GM18505 (cell line): ENCODE data around the gene BHLHA15.

Experiments
- ATAC-seq: cut with Tn5 transposase; IDR thresholded peaks from one replicate; pipeline ENCODE4 v1.9.1; 2021; ENCODE audit not compliant: unreplicated experiment
- POLR2A ChIP-seq: IDR thresholded peaks from 4 replicates; pipeline ENCODE4 v1.6.1; 2011; ENCODE audit warnings: borderline replicate concordance; ENCODE audit not compliant: insufficient read depth, insufficient read length; ENCODE audit errors: extremely low read depth

Gene BHLHA15

GRCh38 chr7:98242934-98243333 lies 31.7 kb downstream of the BHLHA15 start:
- TF ChIP-seq POLR2A, result no peak
- no peak for ATAC-seq

DNA sequence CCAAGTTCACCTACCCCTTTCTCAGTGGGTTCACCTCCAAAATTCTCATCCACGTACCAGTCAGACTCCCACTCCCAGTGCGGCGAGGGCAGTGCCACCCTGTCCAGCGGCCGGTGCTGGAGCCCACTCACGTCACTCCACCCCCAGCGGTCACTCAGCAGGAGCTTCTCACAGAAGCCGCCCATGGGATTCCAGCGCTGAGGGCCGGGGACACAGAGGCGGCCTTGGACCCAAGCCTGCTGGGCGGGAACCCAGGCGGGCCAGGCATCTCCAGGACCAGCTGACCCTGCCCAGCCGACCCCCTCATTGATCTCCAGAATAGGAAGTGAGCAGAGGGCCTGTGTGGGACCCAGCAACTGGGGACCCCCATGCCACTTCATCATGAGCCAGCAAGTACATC lies 33.6 kb downstream of the BHLHA15 start:
- ATAC-seq, result no peak
- no peak for TF ChIP-seq POLR2A

GRCh38 chr7:98248156-98248555 lies 36.9 kb downstream of the BHLHA15 start:
- no peak for TF ChIP-seq POLR2A
- no peak for ATAC-seq

DNA sequence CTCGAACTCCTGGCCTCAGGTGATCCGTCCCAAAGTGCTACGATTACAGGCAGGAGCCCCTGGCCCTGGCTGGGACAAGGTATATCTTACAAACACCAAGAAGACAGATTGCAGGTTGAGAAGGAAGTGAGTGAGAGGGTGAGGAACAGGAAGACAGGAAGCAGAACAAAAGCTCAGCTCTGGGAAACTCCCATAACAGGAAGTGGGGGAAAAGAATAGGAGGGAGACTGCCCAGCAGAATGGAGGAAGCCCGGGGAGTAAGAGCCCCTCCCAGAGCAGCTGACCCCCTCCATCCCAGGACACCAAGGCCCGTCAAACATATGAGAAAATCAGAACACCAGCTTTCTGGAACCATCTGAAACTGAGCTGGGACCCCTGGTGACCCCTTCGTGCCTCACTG lies 37.9 kb downstream of the BHLHA15 start:
- no peak for TF ChIP-seq POLR2A
- no peak for ATAC-seq

- TF ChIP-seq POLR2A, result peak; percentile 55
- ATAC-seq, result no peak
Observed at GRCh38 chr7:98250789-98251188, 39.5 kb downstream of the BHLHA15 start.

GRCh38 chr7:98251231-98251600 lies 40.0 kb downstream of the BHLHA15 start:
- no peak for TF ChIP-seq POLR2A
- ATAC-seq, result peak; percentile 26

DNA sequence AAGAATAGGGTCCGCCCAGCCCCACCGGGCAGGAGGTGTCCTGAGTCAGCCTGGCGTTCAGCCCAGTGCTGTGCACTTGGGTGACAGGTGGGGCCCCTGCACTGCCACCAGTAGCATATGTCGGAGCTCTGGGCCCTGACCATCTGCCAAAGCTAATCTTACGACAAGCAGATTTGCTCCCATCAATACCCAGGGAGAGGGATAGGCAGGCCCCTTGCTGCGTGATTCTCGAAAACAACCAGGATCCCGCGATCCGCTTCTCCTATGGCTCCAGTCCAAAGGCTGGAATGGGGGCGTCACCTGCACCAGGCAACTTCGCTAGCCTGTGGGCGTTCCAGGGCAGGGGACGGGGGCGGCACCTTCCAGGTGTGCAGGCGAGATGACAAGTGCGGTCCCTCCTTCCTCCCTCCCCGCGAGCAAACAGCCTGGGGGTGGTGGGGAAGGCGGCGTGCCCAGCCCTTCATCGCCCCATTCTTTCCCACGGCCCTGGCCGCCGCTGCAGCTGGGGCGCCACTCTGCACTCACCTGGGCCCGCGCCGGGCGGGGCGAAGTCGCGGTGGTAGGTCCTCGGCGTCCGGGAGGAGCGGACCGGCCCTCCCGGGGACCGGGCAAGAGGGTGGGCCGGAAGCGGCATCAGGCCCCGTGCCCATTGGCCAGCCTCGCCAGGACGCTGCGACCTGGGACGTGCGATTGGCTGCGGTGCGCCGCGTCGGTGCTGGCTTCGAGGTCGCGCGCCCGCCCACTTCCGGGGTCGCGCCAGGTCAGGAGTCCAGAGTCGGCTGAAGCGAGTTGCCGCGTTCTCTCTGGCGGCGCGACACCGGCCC lies 40.6 kb downstream of the BHLHA15 start, which contains the start of gene TECPR1:
Gene TECPR1 (minus strand): TSS at position 632 of the 824 bp plus-strand sequence. CDS start 6,086 bp downstream, outside the sequence.
- TF ChIP-seq POLR2A, result peak; percentile 63
- ATAC-seq, result peak; percentile 96

DNA sequence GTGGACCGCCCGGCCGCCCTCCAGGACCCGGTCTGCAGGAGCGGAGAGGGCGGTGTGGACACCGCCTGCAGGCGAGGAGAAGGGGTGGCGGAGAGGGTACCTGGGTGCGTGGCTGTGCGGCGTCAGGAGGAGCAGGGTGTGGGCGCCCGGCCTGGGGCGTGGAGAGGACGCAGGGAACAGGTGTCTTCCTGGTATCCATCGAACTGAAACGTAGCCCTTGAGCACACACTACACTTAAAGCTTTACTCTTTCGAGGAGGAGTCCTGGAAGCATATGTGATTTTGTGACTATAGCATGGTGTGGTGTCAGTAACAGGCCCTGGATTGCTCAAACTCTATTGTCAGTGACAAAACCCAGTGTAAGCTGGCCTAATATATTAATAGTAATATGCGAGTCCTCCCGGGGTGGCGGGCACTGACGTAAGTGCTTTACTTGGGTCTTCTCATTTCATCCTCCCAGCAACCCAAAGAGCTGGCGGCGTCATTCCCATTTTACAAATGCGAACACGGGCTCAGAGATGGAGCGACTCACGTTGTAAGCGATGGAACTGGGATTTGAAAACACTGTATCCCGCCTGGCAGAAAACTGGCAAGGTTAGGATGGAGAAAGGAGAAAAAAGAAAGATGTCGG lies 41.3 kb downstream of the BHLHA15 start:
- TF ChIP-seq POLR2A, result no peak
- ATAC-seq, result no peak

- ATAC-seq, result no peak
- TF ChIP-seq POLR2A, result no peak
Observed at GRCh38 chr7:98254516-98254915, 43.3 kb downstream of the BHLHA15 start.

- no peak for TF ChIP-seq POLR2A
Observed at GRCh38 chr7:98254951-98255610, 43.8 kb downstream of the BHLHA15 start.

DNA sequence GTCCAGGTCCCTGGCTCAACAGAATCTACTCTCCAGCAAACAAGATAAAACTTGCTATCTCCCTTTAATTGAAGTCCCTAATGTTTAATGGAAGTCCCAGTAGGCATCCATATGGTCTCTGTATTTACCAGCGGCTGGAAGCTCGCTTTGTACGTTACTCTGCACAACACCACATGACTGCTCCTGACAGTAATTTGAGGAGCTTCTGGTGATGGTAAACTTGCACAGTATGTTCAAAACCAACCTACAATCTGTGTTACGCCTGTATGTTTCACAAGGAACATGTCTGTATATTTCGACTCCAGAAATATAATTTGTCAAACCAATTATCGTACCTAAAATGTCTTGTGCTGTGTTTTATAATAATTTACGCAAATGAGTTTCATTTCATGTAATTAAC lies 45.2 kb downstream of the BHLHA15 start:
- no peak for TF ChIP-seq POLR2A
- no peak for ATAC-seq

More at GRCh38 chr7:98254951-98255610, 43.8 kb downstream of the BHLHA15 start:
- ATAC-seq, result no peak

DNA sequence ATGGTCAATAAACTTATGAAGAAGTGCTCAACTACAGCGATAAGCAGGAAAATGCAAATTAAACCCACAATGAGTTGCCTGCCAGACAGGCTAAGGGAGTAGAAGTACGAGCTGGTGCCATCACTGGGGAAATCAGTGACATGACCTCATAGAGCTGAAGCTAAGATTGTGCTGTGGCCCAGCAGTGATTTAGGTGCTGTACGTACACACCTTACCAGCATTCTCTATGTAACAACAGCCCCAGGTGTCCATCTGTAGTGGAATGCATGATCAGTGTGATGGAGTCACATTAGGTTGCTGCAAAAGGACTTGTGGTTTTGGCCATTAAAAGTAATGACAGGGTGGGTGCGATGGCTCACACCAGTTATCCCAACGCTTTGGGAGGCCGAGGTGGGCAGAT lies 46.5 kb downstream of the BHLHA15 start:
- ATAC-seq, result no peak
- no peak for TF ChIP-seq POLR2A
